ENCODE results near the gene STARD3.
A peak's percentile ranks its signal among the peaks of the same experiment; 100 is the strongest.
"Not testable (repeated sequence)": the region's sequence is repeated elsewhere in the genome, so short reads cannot be mapped to it uniquely, and the experiment has no call there.

Gene STARD3

DNA sequence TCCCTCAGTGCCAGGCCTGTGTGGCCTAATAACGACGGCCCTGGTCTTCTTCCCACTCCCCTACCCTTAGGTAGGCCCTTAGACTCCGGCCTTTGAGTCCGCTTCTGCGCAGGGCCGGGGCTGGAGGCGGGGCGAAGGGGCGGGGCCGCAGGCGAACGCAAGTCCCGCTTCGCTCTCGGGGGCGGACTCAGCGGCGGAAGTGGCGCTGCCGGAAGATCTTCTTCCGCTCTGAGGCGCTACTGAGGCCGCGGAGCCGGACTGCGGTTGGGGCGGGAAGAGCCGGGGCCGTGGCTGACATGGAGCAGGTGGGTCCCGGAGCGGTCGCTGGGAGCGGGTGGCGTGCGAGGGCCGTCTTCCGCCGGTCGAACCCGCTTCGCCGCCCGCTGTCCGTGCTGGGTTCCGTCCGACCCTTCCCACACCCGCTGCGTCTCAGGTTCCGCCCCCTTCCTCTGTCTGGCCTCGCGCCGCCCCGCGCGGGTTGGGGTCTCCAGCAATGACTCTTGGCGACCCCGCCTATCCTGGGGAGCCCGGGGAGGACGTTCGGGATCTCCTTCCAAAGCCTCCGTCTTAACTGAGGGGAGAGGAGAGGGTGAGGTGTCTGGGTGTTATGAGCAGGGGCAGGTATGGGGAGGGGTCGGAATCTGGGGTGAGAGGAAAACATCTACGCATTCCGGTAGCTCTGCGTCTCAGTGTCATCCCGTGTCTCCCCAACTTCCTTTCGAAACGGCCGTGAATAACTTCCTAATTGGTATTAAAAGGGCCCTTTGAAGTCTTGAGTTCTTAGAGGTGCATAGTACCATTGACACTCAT, at the start of gene STARD3:
Gene STARD3, plus strand, starts transcription at position 218 of the 810 bp plus-strand sequence. CDS start 16,388 bp downstream, outside the sequence.
- in situ Hi-C loops (cut with HindIII; ENCODE audit: low sequenced_read_pairs) = no loop called here
- TF ChIP-seq, protein P1, sequence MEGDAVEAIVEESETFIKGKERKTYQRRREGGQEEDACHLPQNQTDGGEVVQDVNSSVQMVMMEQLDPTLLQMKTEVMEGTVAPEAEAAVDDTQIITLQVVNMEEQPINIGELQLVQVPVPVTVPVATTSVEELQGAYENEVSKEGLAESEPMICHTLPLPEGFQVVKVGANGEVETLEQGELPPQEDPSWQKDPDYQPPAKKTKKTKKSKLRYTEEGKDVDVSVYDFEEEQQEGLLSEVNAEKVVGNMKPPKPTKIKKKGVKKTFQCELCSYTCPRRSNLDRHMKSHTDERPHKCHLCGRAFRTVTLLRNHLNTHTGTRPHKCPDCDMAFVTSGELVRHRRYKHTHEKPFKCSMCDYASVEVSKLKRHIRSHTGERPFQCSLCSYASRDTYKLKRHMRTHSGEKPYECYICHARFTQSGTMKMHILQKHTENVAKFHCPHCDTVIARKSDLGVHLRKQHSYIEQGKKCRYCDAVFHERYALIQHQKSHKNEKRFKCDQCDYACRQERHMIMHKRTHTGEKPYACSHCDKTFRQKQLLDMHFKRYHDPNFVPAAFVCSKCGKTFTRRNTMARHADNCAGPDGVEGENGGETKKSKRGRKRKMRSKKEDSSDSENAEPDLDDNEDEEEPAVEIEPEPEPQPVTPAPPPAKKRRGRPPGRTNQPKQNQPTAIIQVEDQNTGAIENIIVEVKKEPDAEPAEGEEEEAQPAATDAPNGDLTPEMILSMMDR (IDR thresholded peaks at IDR 0.05; ENCODE audit: low read depth, low read length, missing control alignments) = no peak
- DNase-seq (ENCODE audit: low read depth) = peak; percentile 47
- peak within 1 kb of the TSS; percentile 93 for H3K4me3 ChIP-seq (ENCODE audit: low read depth, low read length)

DNA sequence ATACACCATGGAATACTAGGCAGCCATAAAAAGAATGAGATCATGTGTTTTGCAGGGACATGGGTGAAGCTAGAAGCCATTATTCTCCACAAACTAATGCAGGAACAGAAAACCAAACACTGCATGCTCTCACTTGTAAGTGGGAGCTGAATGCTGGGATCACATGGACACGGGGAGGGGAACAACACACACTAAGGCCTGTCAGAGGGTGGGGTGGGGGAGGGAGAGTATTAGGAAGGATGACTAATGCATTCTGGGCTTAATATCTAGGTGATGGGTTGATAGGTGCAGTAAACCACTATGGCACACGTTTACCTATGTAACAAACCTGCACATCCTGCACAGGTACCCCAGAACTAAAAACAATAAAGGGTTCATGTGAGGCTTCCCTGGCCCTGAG, 46.8 kb upstream of the STARD3 start:
- DNase-seq (ENCODE audit: low read depth); in situ Hi-C loops (cut with HindIII; ENCODE audit: low sequenced_read_pairs); H3K4me3 ChIP-seq (ENCODE audit: low read depth, low read length): not testable (repeated sequence)

DNA sequence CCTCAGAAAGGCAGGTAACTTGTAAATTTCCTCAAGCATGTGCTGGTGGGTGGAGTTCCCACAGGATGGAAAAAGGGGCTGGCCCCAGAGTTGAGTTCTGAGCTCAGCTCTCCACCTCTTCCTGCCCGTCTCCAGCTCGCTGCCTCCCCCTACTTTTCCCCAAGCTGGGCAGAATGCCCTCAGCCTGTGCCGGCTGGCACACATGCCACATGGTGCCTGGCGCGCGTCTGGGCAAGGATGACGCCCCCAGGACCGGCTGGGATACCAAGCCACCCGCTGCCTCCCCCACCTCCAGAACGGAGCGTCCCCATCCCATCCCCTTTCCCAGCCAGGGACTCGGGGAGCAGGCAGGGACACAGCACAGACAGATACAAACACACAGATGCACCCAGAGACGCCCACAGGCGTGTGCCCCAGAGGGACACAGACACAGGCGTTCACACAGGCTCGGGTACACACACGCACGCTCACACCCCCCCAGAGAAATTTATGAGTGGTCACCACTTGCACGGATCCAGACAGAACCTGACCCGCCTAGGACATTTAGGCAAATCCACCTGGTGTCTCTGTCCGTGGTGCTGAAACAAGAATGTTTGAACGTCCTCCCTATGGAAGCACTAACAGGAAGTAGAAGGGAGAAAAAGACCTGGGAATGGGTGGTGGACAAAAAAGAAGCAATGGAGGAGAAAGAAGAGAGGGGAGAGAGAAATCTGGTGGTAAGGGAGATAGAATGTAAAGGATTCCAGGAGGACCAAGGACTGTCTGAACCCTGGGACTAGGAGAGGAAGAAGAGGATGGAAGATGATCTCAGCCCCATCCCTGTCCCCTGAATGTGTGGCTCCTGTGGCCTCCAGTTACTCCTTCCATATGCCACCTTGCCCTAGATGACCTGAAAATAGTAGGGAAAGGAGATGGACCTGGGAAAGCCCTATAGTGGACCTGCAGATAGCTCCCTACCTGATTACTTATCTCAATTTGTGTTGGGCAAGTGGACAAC, 44.7 kb upstream of the STARD3 start:
- H3K4me3 ChIP-seq (ENCODE audit: low read depth, low read length) = no peak overlapping the region
- TF ChIP-seq, protein P1 (IDR thresholded peaks at IDR 0.05; ENCODE audit: low read depth, low read length, missing control alignments) = no peak
- in situ Hi-C loops (cut with HindIII; ENCODE audit: low sequenced_read_pairs) = no loop called here
- peak; percentile 39 for DNase-seq (ENCODE audit: low read depth)

DNA sequence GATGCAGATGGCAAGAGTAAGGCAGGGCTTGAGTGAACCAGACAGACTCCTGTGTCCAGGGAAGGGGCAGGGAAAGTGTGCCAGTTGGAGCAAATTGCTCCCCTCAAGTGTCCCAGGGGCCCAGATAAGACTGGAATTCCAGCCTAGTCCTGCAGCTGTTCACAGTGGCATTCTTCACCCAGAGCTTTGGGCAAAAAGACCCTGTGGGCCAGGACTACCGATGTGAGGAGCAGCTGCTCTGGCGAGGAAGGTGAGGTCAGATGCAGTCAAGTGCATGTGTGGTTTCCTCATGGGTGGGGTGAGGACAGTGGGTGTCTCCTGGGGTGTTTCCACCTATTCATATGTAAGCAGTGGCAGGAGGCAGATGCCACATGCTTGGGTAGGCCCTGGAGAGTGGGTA, 43.6 kb upstream of the STARD3 start:
- no peak for DNase-seq (ENCODE audit: low read depth)
- H3K4me3 ChIP-seq (ENCODE audit: low read depth, low read length) = no peak overlapping the region
- TF ChIP-seq, protein P1 (IDR thresholded peaks at IDR 0.05; ENCODE audit: low read depth, low read length, missing control alignments) = no peak
- in situ Hi-C loops (cut with HindIII; ENCODE audit: low sequenced_read_pairs) = no loop called here

DNA sequence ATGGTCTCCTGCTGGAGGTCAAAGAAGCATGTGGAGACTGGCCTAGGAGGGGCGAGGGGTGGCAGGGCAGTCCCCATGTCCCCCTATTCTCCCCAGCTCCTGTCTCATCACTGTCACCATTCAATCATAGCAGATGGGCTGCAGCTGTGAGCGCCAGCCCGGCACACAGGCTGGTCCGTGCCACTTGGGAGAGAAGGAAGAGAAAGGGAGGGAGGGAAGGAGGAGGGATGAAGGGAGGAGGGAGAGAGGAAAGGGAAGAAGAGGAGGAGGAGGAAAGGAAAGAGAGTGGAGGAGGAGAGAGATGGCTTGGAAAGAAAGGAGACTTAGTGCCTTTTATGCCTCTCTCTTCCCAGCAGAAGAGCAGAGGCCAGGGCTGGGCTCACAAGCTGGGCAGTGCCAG, 41.6 kb upstream of the STARD3 start:
- in situ Hi-C loops (cut with HindIII; ENCODE audit: low sequenced_read_pairs) = no loop called here
- TF ChIP-seq, protein P1 (IDR thresholded peaks at IDR 0.05; ENCODE audit: low read depth, low read length, missing control alignments) = no peak
- DNase-seq (ENCODE audit: low read depth) = no peak
- H3K4me3 ChIP-seq (ENCODE audit: low read depth, low read length) = no peak overlapping the region

DNA sequence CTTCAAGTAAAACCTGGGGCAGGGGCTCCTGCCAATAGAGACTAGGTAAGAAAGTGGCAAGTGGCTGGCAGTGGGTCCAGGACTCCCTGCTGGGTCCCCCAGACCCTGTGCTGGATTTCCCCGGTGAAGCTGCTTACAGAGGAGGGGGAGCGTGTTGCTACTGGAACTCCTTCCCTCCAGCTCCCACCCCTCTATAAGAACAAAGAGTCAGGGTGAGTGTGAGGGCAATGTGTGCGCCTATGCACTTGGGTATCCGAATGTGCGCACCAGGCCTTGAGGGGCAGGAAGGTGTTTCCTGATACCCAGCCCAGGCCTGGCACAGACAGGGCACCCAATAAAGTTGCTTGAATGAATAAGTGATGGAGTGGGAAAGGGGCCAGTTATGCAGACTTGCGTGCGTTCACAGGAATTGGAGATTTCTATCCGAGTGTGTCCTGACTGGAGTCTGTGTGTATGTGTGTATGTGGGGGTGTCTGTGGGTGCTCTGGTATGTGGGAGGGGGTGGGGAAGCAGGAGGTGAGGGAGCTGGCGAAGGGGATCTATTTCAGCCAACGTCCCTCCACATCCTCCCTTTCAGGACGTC, 40.9 kb upstream of the STARD3 start:
- no peak overlapping the region for H3K4me3 ChIP-seq (ENCODE audit: low read depth, low read length)
- TF ChIP-seq, protein P1 (IDR thresholded peaks at IDR 0.05; ENCODE audit: low read depth, low read length, missing control alignments) = no peak
- in situ Hi-C loops (cut with HindIII; ENCODE audit: low sequenced_read_pairs) = no loop called here
- no peak for DNase-seq (ENCODE audit: low read depth)

Measured in astrocyte of the cerebellum (primary cell).